ENCODE data around the gene TRERF1.

The TRERF1 gene

GRCh38 chr6:42392833-42393232 is 58.9 kb downstream of the TRERF1 start:
- Histone ChIP-seq H3K36me3 (ENCODE audit: control insufficient read depth, insufficient read depth, low read length) (no peaks in the 10 kb centered on the region), H3K9ac (ENCODE audit: low read depth, low read length) (no peak overlapping the region), H3K4me3 (ENCODE audit: low read depth, low read length) (no peak overlapping the region), H3K27ac (ENCODE audit: low read depth, low read length) (no peak overlapping the region), H3K27me3 (ENCODE audit: control insufficient read depth, insufficient read depth, low read length) (no peaks in the 10 kb centered on the region), H3K4me1 (ENCODE audit: control insufficient read depth, insufficient read depth, low read length) (peaks cover 22% of the 10 kb centered on the region), H3K9me3 (ENCODE audit: control insufficient read depth, insufficient read depth, low read length) (no peaks in the 10 kb centered on the region)

GRCh38 chr6:42391441-42391840 is 60.3 kb downstream of the TRERF1 start:
- Histone ChIP-seq H3K9ac (ENCODE audit: low read depth, low read length) (no peak overlapping the region), H3K4me1 (ENCODE audit: control insufficient read depth, insufficient read depth, low read length) (peaks cover 22% of the 10 kb centered on the region), H3K27me3 (ENCODE audit: control insufficient read depth, insufficient read depth, low read length) (no peaks in the 10 kb centered on the region), H3K4me3 (ENCODE audit: low read depth, low read length) (no peak overlapping the region), H3K9me3 (ENCODE audit: control insufficient read depth, insufficient read depth, low read length) (no peaks in the 10 kb centered on the region), H3K27ac (ENCODE audit: low read depth, low read length) (no peak overlapping the region), H3K36me3 (ENCODE audit: control insufficient read depth, insufficient read depth, low read length) (no peaks in the 10 kb centered on the region)

GRCh38 chr6:42390228-42390934 is 61.3 kb downstream of the TRERF1 start:
- no peak overlapping the region for H3K4me3 ChIP-seq (ENCODE audit: low read depth, low read length)
- peak overlapping the region; percentile 24 for H3K27ac ChIP-seq (ENCODE audit: low read depth, low read length)
- H3K9me3 ChIP-seq (ENCODE audit: control insufficient read depth, insufficient read depth, low read length), result no peaks in the 10 kb centered on the region
- no peak overlapping the region for H3K9ac ChIP-seq (ENCODE audit: low read depth, low read length)
- H3K4me1 ChIP-seq (ENCODE audit: control insufficient read depth, insufficient read depth, low read length), result peaks cover 22% of the 10 kb centered on the region
- H3K27me3 ChIP-seq (ENCODE audit: control insufficient read depth, insufficient read depth, low read length), result no peaks in the 10 kb centered on the region
- no peaks in the 10 kb centered on the region for H3K36me3 ChIP-seq (ENCODE audit: control insufficient read depth, insufficient read depth, low read length)

GRCh38 chr6:42389736-42390135 is 62.0 kb downstream of the TRERF1 start:
- H3K36me3 ChIP-seq (ENCODE audit: control insufficient read depth, insufficient read depth, low read length), result no peaks in the 10 kb centered on the region
- H3K27me3 ChIP-seq (ENCODE audit: control insufficient read depth, insufficient read depth, low read length), result no peaks in the 10 kb centered on the region
- peaks cover 22% of the 10 kb centered on the region for H3K4me1 ChIP-seq (ENCODE audit: control insufficient read depth, insufficient read depth, low read length)
- no peaks in the 10 kb centered on the region for H3K9me3 ChIP-seq (ENCODE audit: control insufficient read depth, insufficient read depth, low read length)
- no peak overlapping the region for H3K4me3 ChIP-seq (ENCODE audit: low read depth, low read length)
- H3K27ac ChIP-seq (ENCODE audit: low read depth, low read length), result no peak overlapping the region
- H3K9ac ChIP-seq (ENCODE audit: low read depth, low read length), result no peak overlapping the region

GRCh38 chr6:42388046-42388445 is 63.7 kb downstream of the TRERF1 start:
- no peaks in the 10 kb centered on the region for H3K9me3 ChIP-seq (ENCODE audit: control insufficient read depth, insufficient read depth, low read length)
- no peaks in the 10 kb centered on the region for H3K27me3 ChIP-seq (ENCODE audit: control insufficient read depth, insufficient read depth, low read length)
- H3K4me1 ChIP-seq (ENCODE audit: control insufficient read depth, insufficient read depth, low read length), result peaks cover 19% of the 10 kb centered on the region
- no peak overlapping the region for H3K4me3 ChIP-seq (ENCODE audit: low read depth, low read length)
- no peak overlapping the region for H3K9ac ChIP-seq (ENCODE audit: low read depth, low read length)
- H3K36me3 ChIP-seq (ENCODE audit: control insufficient read depth, insufficient read depth, low read length), result no peaks in the 10 kb centered on the region
- no peak overlapping the region for H3K27ac ChIP-seq (ENCODE audit: low read depth, low read length)

GRCh38 chr6:42387336-42387735 is 64.4 kb downstream of the TRERF1 start:
- H3K4me1 ChIP-seq (ENCODE audit: control insufficient read depth, insufficient read depth, low read length), result peaks cover 19% of the 10 kb centered on the region
- H3K27ac ChIP-seq (ENCODE audit: low read depth, low read length), result no peak overlapping the region
- H3K9me3 ChIP-seq (ENCODE audit: control insufficient read depth, insufficient read depth, low read length), result no peaks in the 10 kb centered on the region
- no peaks in the 10 kb centered on the region for H3K27me3 ChIP-seq (ENCODE audit: control insufficient read depth, insufficient read depth, low read length)
- no peaks in the 10 kb centered on the region for H3K36me3 ChIP-seq (ENCODE audit: control insufficient read depth, insufficient read depth, low read length)
- no peak overlapping the region for H3K9ac ChIP-seq (ENCODE audit: low read depth, low read length)
- H3K4me3 ChIP-seq (ENCODE audit: low read depth, low read length), result no peak overlapping the region

GRCh38 chr6:42385339-42385738 is 66.4 kb downstream of the TRERF1 start:
- Histone ChIP-seq H3K4me1 (ENCODE audit: control insufficient read depth, insufficient read depth, low read length) (peaks cover 9% of the 10 kb centered on the region), H3K27me3 (ENCODE audit: control insufficient read depth, insufficient read depth, low read length) (no peaks in the 10 kb centered on the region), H3K9me3 (ENCODE audit: control insufficient read depth, insufficient read depth, low read length) (no peaks in the 10 kb centered on the region), H3K9ac (ENCODE audit: low read depth, low read length) (no peak overlapping the region), H3K36me3 (ENCODE audit: control insufficient read depth, insufficient read depth, low read length) (no peaks in the 10 kb centered on the region), H3K4me3 (ENCODE audit: low read depth, low read length) (no peak overlapping the region), H3K27ac (ENCODE audit: low read depth, low read length) (no peak overlapping the region)

GRCh38 chr6:42383421-42384205 is 68.1 kb downstream of the TRERF1 start:
- no peaks in the 10 kb centered on the region for H3K36me3 ChIP-seq (ENCODE audit: control insufficient read depth, insufficient read depth, low read length)
- no peak overlapping the region for H3K27ac ChIP-seq (ENCODE audit: low read depth, low read length)
- H3K4me1 ChIP-seq (ENCODE audit: control insufficient read depth, insufficient read depth, low read length), result no peaks in the 10 kb centered on the region
- H3K4me3 ChIP-seq (ENCODE audit: low read depth, low read length), result no peak overlapping the region
- H3K27me3 ChIP-seq (ENCODE audit: control insufficient read depth, insufficient read depth, low read length), result no peaks in the 10 kb centered on the region
- H3K9ac ChIP-seq (ENCODE audit: low read depth, low read length), result no peak overlapping the region
- H3K9me3 ChIP-seq (ENCODE audit: control insufficient read depth, insufficient read depth, low read length), result no peaks in the 10 kb centered on the region

GRCh38 chr6:42381850-42382249 is 69.9 kb downstream of the TRERF1 start:
- H3K27ac ChIP-seq (ENCODE audit: low read depth, low read length), result no peak overlapping the region
- H3K9me3 ChIP-seq (ENCODE audit: control insufficient read depth, insufficient read depth, low read length), result no peaks in the 10 kb centered on the region
- no peaks in the 10 kb centered on the region for H3K27me3 ChIP-seq (ENCODE audit: control insufficient read depth, insufficient read depth, low read length)
- H3K4me3 ChIP-seq (ENCODE audit: low read depth, low read length), result no peak overlapping the region
- no peaks in the 10 kb centered on the region for H3K4me1 ChIP-seq (ENCODE audit: control insufficient read depth, insufficient read depth, low read length)
- no peak overlapping the region for H3K9ac ChIP-seq (ENCODE audit: low read depth, low read length)
- H3K36me3 ChIP-seq (ENCODE audit: control insufficient read depth, insufficient read depth, low read length), result no peaks in the 10 kb centered on the region

- H3K4me3 ChIP-seq (ENCODE audit: low read depth, low read length), result no peak overlapping the region
- H3K4me1 ChIP-seq (ENCODE audit: control insufficient read depth, insufficient read depth, low read length), result 0 out of 2 replicates have a peak, but pooled peaks cover 4% of the 10 kb centered on the region
- H3K36me3 ChIP-seq (ENCODE audit: control insufficient read depth, insufficient read depth, low read length), result no peaks in the 10 kb centered on the region
- no peak overlapping the region for H3K27ac ChIP-seq (ENCODE audit: low read depth, low read length)
- H3K27me3 ChIP-seq (ENCODE audit: control insufficient read depth, insufficient read depth, low read length), result no peaks in the 10 kb centered on the region
- H3K9me3 ChIP-seq (ENCODE audit: control insufficient read depth, insufficient read depth, low read length), result no peaks in the 10 kb centered on the region
- no peak overlapping the region for H3K9ac ChIP-seq (ENCODE audit: low read depth, low read length)
These were observed 71.3 kb downstream of the TRERF1 start for GRCh38 chr6:42380228-42380979.

GRCh38 chr6:42378536-42378935 is 73.2 kb downstream of the TRERF1 start:
- no peak overlapping the region for H3K9ac ChIP-seq (ENCODE audit: low read depth, low read length)
- no peaks in the 10 kb centered on the region for H3K9me3 ChIP-seq (ENCODE audit: control insufficient read depth, insufficient read depth, low read length)
- H3K27me3 ChIP-seq (ENCODE audit: control insufficient read depth, insufficient read depth, low read length), result no peaks in the 10 kb centered on the region
- 0 out of 2 replicates have a peak, but pooled peaks cover 4% of the 10 kb centered on the region for H3K4me1 ChIP-seq (ENCODE audit: control insufficient read depth, insufficient read depth, low read length)
- no peaks in the 10 kb centered on the region for H3K36me3 ChIP-seq (ENCODE audit: control insufficient read depth, insufficient read depth, low read length)
- no peak overlapping the region for H3K27ac ChIP-seq (ENCODE audit: low read depth, low read length)
- H3K4me3 ChIP-seq (ENCODE audit: low read depth, low read length), result no peak overlapping the region
